ENCODE measurements around the gene EDAR. TPM values are rescaled to one million over a fixed set of nuclear protein-coding genes. Genes with fewer than 3 reads are reported as not detected.

Gene EDAR
- total RNA-seq, 1 donor from 2014 or later: 0.24 TPM

GRCh38 chr2:108917526-108917925, 71.5 kb downstream of the EDAR start:
- Mint-ChIP-seq H3K9me3 (ENCODE audit: low read depth) (no peaks in the 10 kb centered on the region), H3K4me1 (ENCODE audit: low read depth) (no peaks in the 10 kb centered on the region), H3K36me3 (ENCODE audit: insufficient read depth) (no peaks in the 10 kb centered on the region), H3K27me3 (peaks cover 2% of the 10 kb centered on the region), H3K4me3 (ENCODE audit: low read depth) (no peak overlapping the region), H3K27ac (no peak overlapping the region)
- no peak for TF ChIP-seq CTCF (IDR thresholded peaks at IDR 0.05; ENCODE audit: unreplicated experiment)
- DNase-seq (ENCODE audit: low spot score, unreplicated experiment): no peak

GRCh38 chr2:108916796-108917421, 72.1 kb downstream of the EDAR start:
- Mint-ChIP-seq H3K27me3 (no peaks in the 10 kb centered on the region), H3K9me3 (ENCODE audit: low read depth) (no peaks in the 10 kb centered on the region), H3K4me1 (ENCODE audit: low read depth) (no peaks in the 10 kb centered on the region), H3K4me3 (ENCODE audit: low read depth) (no peak overlapping the region), H3K27ac (no peak overlapping the region), H3K36me3 (ENCODE audit: insufficient read depth) (no peaks in the 10 kb centered on the region)
- TF ChIP-seq CTCF (IDR thresholded peaks at IDR 0.05; ENCODE audit: unreplicated experiment): no peak
- DNase-seq (ENCODE audit: low spot score, unreplicated experiment): no peak

- no peaks in the 10 kb centered on the region for H3K9me3 Mint-ChIP-seq (ENCODE audit: low read depth)
- H3K4me3 Mint-ChIP-seq (ENCODE audit: low read depth): no peak overlapping the region
- DNase-seq (ENCODE audit: low spot score, unreplicated experiment): no peak
- H3K27ac Mint-ChIP-seq: no peak overlapping the region
- no peaks in the 10 kb centered on the region for H3K27me3 Mint-ChIP-seq
- H3K36me3 Mint-ChIP-seq (ENCODE audit: insufficient read depth): no peaks in the 10 kb centered on the region
- H3K4me1 Mint-ChIP-seq (ENCODE audit: low read depth): no peaks in the 10 kb centered on the region
- no peak for TF ChIP-seq CTCF (IDR thresholded peaks at IDR 0.05; ENCODE audit: unreplicated experiment)
These were observed 72.8 kb downstream of the EDAR start for GRCh38 chr2:108916122-108916795.

- Mint-ChIP-seq H3K4me1 (ENCODE audit: low read depth) (no peaks in the 10 kb centered on the region), H3K36me3 (ENCODE audit: insufficient read depth) (no peaks in the 10 kb centered on the region), H3K27me3 (no peaks in the 10 kb centered on the region), H3K9me3 (ENCODE audit: low read depth) (no peaks in the 10 kb centered on the region), H3K27ac (no peak overlapping the region), H3K4me3 (ENCODE audit: low read depth) (no peak overlapping the region)
- no peak for TF ChIP-seq CTCF (IDR thresholded peaks at IDR 0.05; ENCODE audit: unreplicated experiment)
- DNase-seq (ENCODE audit: low spot score, unreplicated experiment): no peak
These were observed 76.5 kb downstream of the EDAR start for GRCh38 chr2:108912629-108912902.

DNA sequence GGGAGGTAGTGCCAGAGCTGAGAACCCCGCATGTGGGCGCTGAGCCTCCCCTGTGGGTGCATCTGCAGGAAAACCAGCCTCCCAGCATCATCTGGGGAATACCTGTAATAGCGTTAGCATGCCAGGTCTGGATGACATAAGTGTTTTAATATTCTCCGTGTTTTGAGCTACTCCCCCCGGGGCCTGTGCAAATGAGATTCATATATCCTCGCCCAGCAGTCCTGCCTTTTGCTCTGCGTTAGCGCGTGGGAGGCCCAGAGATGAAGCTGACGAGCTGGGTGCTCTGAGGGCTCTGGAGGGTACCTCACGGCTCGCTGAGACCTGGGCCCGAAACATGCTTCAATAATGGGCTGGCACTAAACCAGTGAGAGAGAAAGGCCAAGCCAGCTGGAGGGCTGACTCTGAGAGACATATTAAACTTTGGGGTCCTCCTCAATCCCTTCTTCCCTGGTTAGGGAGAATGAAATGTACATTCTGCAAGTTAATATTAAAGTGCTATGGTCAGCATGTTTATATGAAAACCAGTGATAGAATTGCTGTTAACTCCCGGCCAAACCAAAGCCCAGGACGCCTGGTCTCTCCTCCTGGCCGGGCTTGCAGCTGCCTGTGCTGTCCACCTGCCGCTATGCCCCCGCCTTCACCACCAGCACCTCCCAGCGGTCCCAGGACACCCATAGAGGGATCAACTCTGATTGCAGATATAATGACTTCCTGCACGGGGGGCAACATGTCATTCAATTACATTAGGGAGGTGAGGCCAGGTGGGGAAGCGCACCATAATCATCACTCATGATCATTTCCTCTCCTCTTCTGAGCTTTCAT, 77.0 kb downstream of the EDAR start:
- H3K27me3 Mint-ChIP-seq: no peaks in the 10 kb centered on the region
- no peak overlapping the region for H3K4me3 Mint-ChIP-seq (ENCODE audit: low read depth)
- H3K9me3 Mint-ChIP-seq (ENCODE audit: low read depth): no peaks in the 10 kb centered on the region
- no peak for DNase-seq (ENCODE audit: low spot score, unreplicated experiment)
- H3K4me1 Mint-ChIP-seq (ENCODE audit: low read depth): no peaks in the 10 kb centered on the region
- no peak overlapping the region for H3K27ac Mint-ChIP-seq
- no peak for TF ChIP-seq CTCF (IDR thresholded peaks at IDR 0.05; ENCODE audit: unreplicated experiment)
- no peaks in the 10 kb centered on the region for H3K36me3 Mint-ChIP-seq (ENCODE audit: insufficient read depth)

All from progenitor cell of endocrine pancreas (in vitro differentiated cells).